H9 (cell line): Measurements from ENCODE around the gene B3GALNT2. TPM values are rescaled to one million over a fixed set of nuclear protein-coding genes. Genes with fewer than 3 reads are reported as not detected.

Experiments used
- DNase-seq: peaks from one replicate; pipeline ENCODE4 v3.0.0-alpha.2; 2017
- H2AFZ ChIP-seq: one replicate; pipeline ENCODE4 v1.6.1; 2013; ENCODE audit warnings: mild to moderate bottlenecking, low read length, control low read depth, moderate library complexity
- H2AK5ac ChIP-seq: 2 replicates; pipeline ENCODE4 v1.6.1; 2013; ENCODE audit warnings: low read length, control low read depth, mixed read lengths; ENCODE audit not compliant: insufficient read length
- H2BK120ac ChIP-seq: one replicate; pipeline ENCODE4 v1.6.1; 2013; ENCODE audit warnings: low read depth, mild to moderate bottlenecking, low read length, control low read depth, inconsistent platforms; ENCODE audit not compliant: poor library complexity, severe bottlenecking
- H2BK12ac ChIP-seq: 2 replicates; pipeline ENCODE4 v1.6.1; 2013; ENCODE audit warnings: low read length, control low read depth, mixed read lengths, low read depth; ENCODE audit not compliant: insufficient read length
- H2BK15ac ChIP-seq: 2 replicates; pipeline ENCODE4 v1.6.1; 2013; ENCODE audit warnings: low read depth, low read length, control low read depth
- H2BK20ac ChIP-seq: one replicate; pipeline ENCODE4 v1.6.1; 2013; ENCODE audit warnings: low read depth, mild to moderate bottlenecking, low read length, control low read depth, inconsistent platforms; ENCODE audit not compliant: poor library complexity, severe bottlenecking
- H2BK5ac ChIP-seq: 2 replicates; pipeline ENCODE4 v1.6.1; 2013; ENCODE audit warnings: low read length, control low read depth, mixed read lengths; ENCODE audit not compliant: insufficient read length
- H3K14ac ChIP-seq: 2 replicates; pipeline ENCODE4 v1.6.1; 2013; ENCODE audit warnings: low read length, control low read depth; ENCODE audit not compliant: insufficient read depth
- H3K18ac ChIP-seq: 2 replicates; pipeline ENCODE4 v1.6.1; 2013; ENCODE audit warnings: low read depth, mild to moderate bottlenecking, mixed read lengths, low read length, control low read depth; ENCODE audit not compliant: insufficient read length
- H3K23ac ChIP-seq: 2 replicates; pipeline ENCODE4 v1.6.1; 2013; ENCODE audit warnings: low read length, control low read depth, mixed read lengths, low read depth; ENCODE audit not compliant: insufficient read length
- H3K23me2 ChIP-seq: 2 replicates; pipeline ENCODE4 v1.6.1; 2013; ENCODE audit warnings: low read depth, mild to moderate bottlenecking, mixed read lengths, low read length, control low read depth; ENCODE audit not compliant: insufficient read length, poor library complexity, severe bottlenecking
- H3K27ac ChIP-seq: 2 replicates; pipeline ENCODE4 v1.5.1; 2013; ENCODE audit warnings: low read length, control low read depth, mixed read lengths, low read depth; ENCODE audit not compliant: insufficient read length
- H3K27me3 ChIP-seq: 2 replicates; pipeline ENCODE4 v1.6.1; 2013; ENCODE audit warnings: low read length, control low read depth, inconsistent platforms; ENCODE audit not compliant: insufficient read depth
- H3K4ac ChIP-seq: 2 replicates; pipeline ENCODE4 v1.6.1; 2013; ENCODE audit warnings: low read depth, mild to moderate bottlenecking, control low read depth, inconsistent platforms, low read length, moderate library complexity
- H3K4me1 ChIP-seq: 2 replicates; pipeline ENCODE4 v1.6.1; 2013; ENCODE audit warnings: low read length, control low read depth, inconsistent platforms; ENCODE audit not compliant: insufficient read depth
- H3K4me2 ChIP-seq: 2 replicates; pipeline ENCODE4 v1.6.1; 2013; ENCODE audit warnings: low read length, control low read depth, mixed read lengths; ENCODE audit not compliant: insufficient read length, insufficient read depth
- H3K56ac ChIP-seq: 2 replicates; pipeline ENCODE4 v1.6.1; 2013; ENCODE audit warnings: low read depth, mild to moderate bottlenecking, mixed read lengths, low read length, control low read depth; ENCODE audit not compliant: insufficient read length
- H3K79me1 ChIP-seq: 2 replicates; pipeline ENCODE4 v1.6.1; 2013; ENCODE audit warnings: low read depth, mild to moderate bottlenecking, moderate library complexity, low read length, control low read depth, inconsistent platforms; ENCODE audit not compliant: insufficient read depth, poor library complexity, severe bottlenecking
- H3K79me2 ChIP-seq: 2 replicates; pipeline ENCODE4 v1.6.1; 2013; ENCODE audit warnings: low read length, control low read depth, inconsistent platforms; ENCODE audit not compliant: insufficient read depth
- H3K9ac ChIP-seq: 2 replicates; pipeline ENCODE4 v1.6.1; 2013; ENCODE audit warnings: low read length, control low read depth, mixed read lengths; ENCODE audit not compliant: insufficient read length; ENCODE audit errors: extremely low read depth
- H3K9me3 ChIP-seq: one replicate; pipeline ENCODE4 v1.6.1; 2013; ENCODE audit warnings: low read depth, low read length, inconsistent platforms; ENCODE audit not compliant: control insufficient read depth
- H3T11ph ChIP-seq: one replicate; pipeline ENCODE4 v1.6.1; 2013; ENCODE audit warnings: mild to moderate bottlenecking, low read length, control low read depth, inconsistent platforms
- H4K20me1 ChIP-seq: one replicate; pipeline ENCODE4 v1.6.1; 2013; ENCODE audit not compliant: control insufficient read depth, insufficient read length, insufficient read depth
- H4K5ac ChIP-seq: 2 replicates; pipeline ENCODE4 v1.6.1; 2013; ENCODE audit warnings: low read depth, mild to moderate bottlenecking, mixed read lengths, low read length, control low read depth; ENCODE audit not compliant: insufficient read length
- H4K8ac ChIP-seq: replicated peaks from 2 replicates; pipeline ENCODE4 v1.6.1; 2013; ENCODE audit warnings: low read length, control low read depth, mixed read lengths, low read depth; ENCODE audit not compliant: insufficient read length
- H4K91ac ChIP-seq: 2 replicates; pipeline ENCODE4 v1.6.1; 2013; ENCODE audit warnings: low read depth, mild to moderate bottlenecking, moderate library complexity, mixed read lengths, low read length, control low read depth; ENCODE audit not compliant: insufficient read length
- H3K27ac Mint-ChIP-seq, 3 experiments: 2 replicates in 2 of 3; 3 replicates in 1 of 3; pipeline ENCODE4 v1.8.0; 2020 to 2021; ENCODE audit warnings: mixed read lengths in 3 of 3, mild to moderate bottlenecking in 1 of 3, moderate library complexity in 1 of 3
- H3K27me3 Mint-ChIP-seq: 2 replicates; pipeline ENCODE4 v1.8.0; 2021; ENCODE audit warnings: low read depth, mild to moderate bottlenecking, moderate library complexity, mixed read lengths
- H3K36me3 Mint-ChIP-seq, 3 experiments: 2 replicates in 2 of 3; 3 replicates in 1 of 3; pipeline ENCODE4 v1.8.0; 2020 to 2021; ENCODE audit warnings: low read depth in 3 of 3, mixed read lengths in 3 of 3; ENCODE audit not compliant: insufficient read depth in 1 of 3
- H3K4me1 Mint-ChIP-seq, 2 experiments: 2 replicates each; pipeline ENCODE4 v1.8.0; 2020; ENCODE audit warnings: mixed read lengths in 2 of 2
- H3K4me3 Mint-ChIP-seq, 2 experiments: 2 replicates in 1 of 2; 3 replicates in 1 of 2; pipeline ENCODE4 v1.8.0; 2020 to 2021; ENCODE audit warnings: mild to moderate bottlenecking in 2 of 2, mixed read lengths in 2 of 2, moderate library complexity in 1 of 2
- H3K9me3 Mint-ChIP-seq, 2 experiments: 2 replicates in 1 of 2; 3 replicates in 1 of 2; pipeline ENCODE4 v1.8.0; 2020; ENCODE audit warnings: mild to moderate bottlenecking in 2 of 2, mixed read lengths in 2 of 2, moderate library complexity in 1 of 2
- WGBS: extraction: QIAGEN DNeasy Blood & Tissue Kit; methylation state at CpG from one replicate; pipeline ENCODE4 v1.1.7; 2013; ENCODE audit warnings: missing lambda C conversion rate, low lambda C conversion rate, mixed read lengths; ENCODE audit not compliant: insufficient read length; ENCODE audit errors: extremely low coverage; 5-methylcytosine and 5-hydroxymethylcytosine counted together
- total RNA-seq: library from RNA; stranded (reverse); gene quantifications from 2 replicates; pipeline ENCODE4 v1.2.1, GENCODE V29; 2021
- TF ChIP-seq, protein P1 (sequence below): fragments of 200-600 bp; sonication (generic); conservative IDR thresholded peaks from 3 replicates; pipeline ENCODE4 v1.8.0; 2021; ENCODE audit warnings: antibody characterized with exemption, mild to moderate bottlenecking

Gene B3GALNT2
- total RNA-seq, 1 experiment from 2014 or later: 27.8 TPM

DNA sequence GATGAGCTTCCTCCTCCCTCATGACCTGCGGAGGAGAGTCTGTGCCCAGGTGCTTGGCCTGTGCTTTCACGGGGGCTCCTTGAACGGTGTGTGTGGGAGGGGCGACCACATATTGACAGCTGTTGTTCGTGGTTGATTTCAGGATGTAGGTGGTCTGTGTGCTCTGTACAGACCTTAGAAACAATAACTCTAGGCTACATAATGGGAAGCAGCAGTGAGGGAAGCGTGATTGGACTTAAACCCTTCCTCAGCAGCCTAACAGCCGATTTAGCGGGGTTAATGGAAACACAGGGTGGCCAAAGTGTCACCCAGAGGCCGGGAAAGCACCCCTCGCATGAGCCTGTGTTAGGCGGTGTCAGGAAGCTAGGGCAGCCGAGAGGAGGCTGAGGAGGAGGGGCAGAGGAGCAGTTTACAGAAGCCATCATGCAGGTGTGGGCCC is 81.0 kb downstream of the B3GALNT2 start:
- H3K4me2 ChIP-seq: no peak overlapping the region
- TF ChIP-seq, protein P1, sequence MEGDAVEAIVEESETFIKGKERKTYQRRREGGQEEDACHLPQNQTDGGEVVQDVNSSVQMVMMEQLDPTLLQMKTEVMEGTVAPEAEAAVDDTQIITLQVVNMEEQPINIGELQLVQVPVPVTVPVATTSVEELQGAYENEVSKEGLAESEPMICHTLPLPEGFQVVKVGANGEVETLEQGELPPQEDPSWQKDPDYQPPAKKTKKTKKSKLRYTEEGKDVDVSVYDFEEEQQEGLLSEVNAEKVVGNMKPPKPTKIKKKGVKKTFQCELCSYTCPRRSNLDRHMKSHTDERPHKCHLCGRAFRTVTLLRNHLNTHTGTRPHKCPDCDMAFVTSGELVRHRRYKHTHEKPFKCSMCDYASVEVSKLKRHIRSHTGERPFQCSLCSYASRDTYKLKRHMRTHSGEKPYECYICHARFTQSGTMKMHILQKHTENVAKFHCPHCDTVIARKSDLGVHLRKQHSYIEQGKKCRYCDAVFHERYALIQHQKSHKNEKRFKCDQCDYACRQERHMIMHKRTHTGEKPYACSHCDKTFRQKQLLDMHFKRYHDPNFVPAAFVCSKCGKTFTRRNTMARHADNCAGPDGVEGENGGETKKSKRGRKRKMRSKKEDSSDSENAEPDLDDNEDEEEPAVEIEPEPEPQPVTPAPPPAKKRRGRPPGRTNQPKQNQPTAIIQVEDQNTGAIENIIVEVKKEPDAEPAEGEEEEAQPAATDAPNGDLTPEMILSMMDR: no peak
- H3K4ac ChIP-seq: no peak overlapping the region
- H4K20me1 ChIP-seq: no peaks in the 10 kb centered on the region
- no peaks in the 10 kb centered on the region for H3K4me1 ChIP-seq
- no peak overlapping the region for H3T11ph ChIP-seq
- Mint-ChIP-seq H3K27me3 (no peaks in the 10 kb centered on the region), H3K4me1 (peaks cover 12% of the 10 kb centered on the region in 2 experiments), H3K36me3 (peaks cover 2 to 10% (median 5%) of the 10 kb centered on the region in 3 experiments; a peak in 6 of 7 replicates), H3K9me3 (no peaks in the 10 kb centered on the region), H3K27ac (peak overlapping the region in 2 of 3 experiments; percentile 41 to 45; a peak in 4 of 7 replicates), H3K4me3 (no peak overlapping the region)
- H2BK120ac ChIP-seq: no peak overlapping the region
- no peaks in the 10 kb centered on the region for H3K23me2 ChIP-seq
- H3K27ac ChIP-seq: no peak overlapping the region
- H4K5ac ChIP-seq: no peak overlapping the region
- no peak overlapping the region for H2BK12ac ChIP-seq
- no peaks in the 10 kb centered on the region for H3K9me3 ChIP-seq
- H4K91ac ChIP-seq: no peak overlapping the region
- no peak overlapping the region for H3K23ac ChIP-seq
- H2BK15ac ChIP-seq: no peak overlapping the region
- no peaks in the 10 kb centered on the region; the same call in 1 of the 2 replicates for H3K79me2 ChIP-seq
- no peak overlapping the region for H3K9ac ChIP-seq
- H2BK5ac ChIP-seq: no peak overlapping the region
- WGBS: no CpG with 5 or more reads among the region's 12 CpGs
- H3K79me1 ChIP-seq: no peaks in the 10 kb centered on the region
- no peak overlapping the region for H4K8ac ChIP-seq
- H3K27me3 ChIP-seq: no peaks in the 10 kb centered on the region
- H2AFZ ChIP-seq: no peak overlapping the region
- no peak overlapping the region for H3K14ac ChIP-seq
- no peak overlapping the region for H2AK5ac ChIP-seq
- no peak overlapping the region for H2BK20ac ChIP-seq
- H3K18ac ChIP-seq: no peak overlapping the region
- DNase-seq: no peak
- H3K56ac ChIP-seq: no peak overlapping the region
